WTC11 (cell line): Measurements from ENCODE around the gene TDRD3. TPM values are rescaled to one million over a fixed set of nuclear protein-coding genes. Genes with fewer than 3 reads are reported as not detected.
A peak's percentile ranks its signal among the peaks of the same experiment; 100 is the strongest.

ENCODE experiments used
- ATAC-seq: fragments of 200-7000 bp; cut with Tn5 transposase; 2 replicates; pipeline ENCODE4 v1.10.0; 2021; ENCODE audit warnings: mild to moderate bottlenecking, moderate library complexity
- CTCF ChIA-PET: fragments of 300-600 bp; sonication (Branson Sonifier 250); formaldehyde crosslinking; loops from one replicate; lab custom pipeline; 2021; ENCODE audit warnings: antibody characterized with exemption; lab: Charles Lee
- POLR2A ChIA-PET: fragments of 350-600 bp; sonication (Branson Sonifier 250); formaldehyde crosslinking; loops from one replicate; lab custom pipeline; 2021; ENCODE audit warnings: antibody characterized with exemption; lab: Charles Lee
- DNase-seq: peaks from one replicate; pipeline ENCODE4 v3.0.0; 2021; ENCODE audit warnings: low spot score
- H3K27ac Mint-ChIP-seq: 2 replicates; pipeline ENCODE4 v1.8.0; 2021; ENCODE audit warnings: mixed read lengths
- H3K27me3 Mint-ChIP-seq: 2 replicates; pipeline ENCODE4 v1.8.0; 2021; ENCODE audit warnings: low read depth, mild to moderate bottlenecking, moderate library complexity, mixed read lengths
- H3K36me3 Mint-ChIP-seq: 2 replicates; pipeline ENCODE4 v1.8.0; 2021; ENCODE audit warnings: mixed read lengths
- H3K4me1 Mint-ChIP-seq: 2 replicates; pipeline ENCODE4 v1.8.0; 2022; ENCODE audit warnings: mixed read lengths
- H3K4me3 Mint-ChIP-seq: 2 replicates; pipeline ENCODE4 v1.8.0; 2021; ENCODE audit warnings: mild to moderate bottlenecking, moderate library complexity, mixed read lengths
- H3K9me3 Mint-ChIP-seq: 2 replicates; pipeline ENCODE4 v1.8.0; 2021; ENCODE audit warnings: mixed read lengths
- ARID4B ChIP-seq: sonication (generic); formaldehyde crosslinking; IDR thresholded peaks from 2 replicates; pipeline ENCODE4 v1.8.0; 2023; ENCODE audit warnings: missing genetic modification reagents, mild to moderate bottlenecking, borderline replicate concordance
- CBFB ChIP-seq: sonication (generic); formaldehyde crosslinking; IDR thresholded peaks from 2 replicates; pipeline ENCODE4 v1.8.1; 2022; ENCODE audit warnings: mild to moderate bottlenecking, low read depth, missing genetic modification reagents
- ERG ChIP-seq: fragments of 250-450 bp; sonication (Bioruptor Pico); IDR thresholded peaks from 2 replicates; pipeline ENCODE4 v1.8.0; 2021; ENCODE audit warnings: mild to moderate bottlenecking
- FOXK1 ChIP-seq: sonication (generic); formaldehyde crosslinking; IDR thresholded peaks from 2 replicates; pipeline ENCODE4 v1.8.0; 2022; ENCODE audit warnings: mild to moderate bottlenecking, moderate library complexity, missing genetic modification reagents
- GABPB1 ChIP-seq: sonication (generic); formaldehyde crosslinking; IDR thresholded peaks from 2 replicates; pipeline ENCODE4 v1.8.1; 2023; ENCODE audit warnings: mild to moderate bottlenecking, missing genetic modification reagents
- IRF2 ChIP-seq: sonication (generic); formaldehyde crosslinking; IDR thresholded peaks from 2 replicates; pipeline ENCODE4 v1.8.0; 2022; ENCODE audit warnings: low read depth, missing genetic modification reagents, borderline replicate concordance
- KAT7 ChIP-seq: sonication (generic); formaldehyde crosslinking; IDR thresholded peaks from 2 replicates; pipeline ENCODE4 v1.8.1; 2023; ENCODE audit warnings: missing genetic modification reagents, mild to moderate bottlenecking, borderline replicate concordance
- MAX ChIP-seq: sonication (generic); formaldehyde crosslinking; IDR thresholded peaks from 2 replicates; pipeline ENCODE4 v1.8.0; 2022; ENCODE audit warnings: mild to moderate bottlenecking, missing genetic modification reagents
- NFATC4 ChIP-seq: fragments of 250-450 bp; sonication (Bioruptor Pico); IDR thresholded peaks from 2 replicates; pipeline ENCODE4 v1.9.0; 2021; ENCODE audit warnings: mild to moderate bottlenecking
- NR2C2 ChIP-seq: sonication (generic); formaldehyde crosslinking; IDR thresholded peaks from 2 replicates; pipeline ENCODE4 v1.8.0; 2022; ENCODE audit warnings: mild to moderate bottlenecking, missing genetic modification reagents
- PRDM15 ChIP-seq: sonication (generic); formaldehyde crosslinking; IDR thresholded peaks from 2 replicates; pipeline ENCODE4 v1.8.0; 2022; ENCODE audit warnings: missing genetic modification reagents
- SMAD4 ChIP-seq: sonication (generic); formaldehyde crosslinking; IDR thresholded peaks from 2 replicates; pipeline ENCODE4 v1.8.0; 2022; ENCODE audit warnings: mild to moderate bottlenecking, missing genetic modification reagents
- SP1 ChIP-seq: sonication (generic); formaldehyde crosslinking; conservative IDR thresholded peaks from 2 replicates; pipeline ENCODE4 v1.8.1; 2022; ENCODE audit warnings: missing genetic modification reagents
- USF1 ChIP-seq: sonication (generic); formaldehyde crosslinking; IDR thresholded peaks from 2 replicates; pipeline ENCODE4 v1.8.0; 2022; ENCODE audit warnings: mild to moderate bottlenecking, missing genetic modification reagents
- ZNF232 ChIP-seq: sonication (generic); formaldehyde crosslinking; IDR thresholded peaks from 2 replicates; pipeline ENCODE4 v1.8.0; 2022; ENCODE audit warnings: mild to moderate bottlenecking, missing genetic modification reagents
- ZNF281 ChIP-seq: sonication (generic); formaldehyde crosslinking; IDR thresholded peaks from 2 replicates; pipeline ENCODE4 v1.8.0; 2023; ENCODE audit warnings: mild to moderate bottlenecking, missing genetic modification reagents
- ZNF416 ChIP-seq: fragments of 250-450 bp; sonication (Bioruptor Pico); IDR thresholded peaks from 2 replicates; pipeline ENCODE4 v1.9.0; 2021; ENCODE audit warnings: mild to moderate bottlenecking, inconsistent platforms
- total RNA-seq: library from RNA; stranded (reverse); gene quantifications from 3 replicates; pipeline ENCODE4 v1.2.3, GENCODE V29; 2021

Gene TDRD3
- total RNA-seq, 1 experiment from 2014 or later = 19.5 TPM

- TF ChIP-seq PRDM15 (peak; percentile 77), SP1 (CRISPR knock-in tag) (peak; percentile 17), FOXK1 (CRISPR knock-in tag) (peak; percentile 42), USF1 (CRISPR knock-in tag) (peak; percentile 85), KAT7 (no peak)
These were observed 843 bp upstream of the TDRD3 start (continued) for GRCh38 chr13:60395971-60396782.

GRCh38 chr13:60397704-60398378 lies 821 bp downstream of the TDRD3 start:
- peak; percentile 25 for ATAC-seq
- ChIA-PET POLR2A (no interaction called here), CTCF (interaction anchor here (1.4 kb wide), 1 partner anchor 36 kb away, joined by 3 read pairs; no protein-coding TSS in a partner anchor)
- Mint-ChIP-seq H3K9me3 (no peaks in the 10 kb centered on the region), H3K4me3 (peak overlapping the region; percentile 94), H3K27me3 (no peaks in the 10 kb centered on the region), H3K36me3 (no peaks in the 10 kb centered on the region), H3K4me1 (peaks cover 42% of the 10 kb centered on the region), H3K27ac (peak overlapping the region; percentile 57)
- peak; percentile 79 for DNase-seq
- TF ChIP-seq KAT7 (0 out of 2 replicates have a peak, but pooled peaks have one; percentile 51), SP1 (CRISPR knock-in tag) (0 out of 2 replicates have a peak, but pooled peaks have one; percentile 7), MAX (CRISPR knock-in tag) (no peak)

- H3K36me3 Mint-ChIP-seq = no peaks in the 10 kb centered on the region
- POLR2A ChIA-PET = no interaction called here
- no peak for TF ChIP-seq NR2C2 (CRISPR knock-in tag)
- TF ChIP-seq ZNF281 = no peak
- TF ChIP-seq SMAD4 (CRISPR knock-in tag) = no peak
- TF ChIP-seq ERG (CRISPR knock-in tag) = no peak
- TF ChIP-seq ZNF416 (CRISPR knock-in tag) = no peak
- no peak for TF ChIP-seq CBFB (CRISPR knock-in tag)
- TF ChIP-seq NFATC4 (CRISPR knock-in tag) = no peak
- no peak for TF ChIP-seq ZNF232
- no peak for TF ChIP-seq FOXK1 (CRISPR knock-in tag)
- TF ChIP-seq GABPB1 = no peak
- TF ChIP-seq IRF2 (CRISPR knock-in tag) = no peak
- no peak for TF ChIP-seq ARID4B (CRISPR knock-in tag)
- TF ChIP-seq SP1 (CRISPR knock-in tag) = no peak
These were observed 1.4 kb downstream of the TDRD3 start for GRCh38 chr13:60398379-60398891.

More at GRCh38 chr13:60398379-60398891, 1.4 kb downstream of the TDRD3 start:
- Mint-ChIP-seq H3K9me3 (no peaks in the 10 kb centered on the region), H3K27ac (peak overlapping the region; percentile 57), H3K4me1 (peaks cover 39% of the 10 kb centered on the region), H3K4me3 (peak overlapping the region; percentile 94), H3K27me3 (no peaks in the 10 kb centered on the region)
- CTCF ChIA-PET = no interaction called here
- DNase-seq (no peak), ATAC-seq (no peak)
